ENCODE data around the gene CAPG. TPM values are rescaled to one million over a fixed set of nuclear protein-coding genes. Genes with fewer than 3 reads are reported as not detected.

Gene CAPG
- total RNA-seq, 2 experiments from 2014 or later: 263 to 279 TPM

- DNase-seq: no peak
- Mint-ChIP-seq H3K4me3 (peak overlapping the region; percentile 75), H3K36me3 (no peaks in the 10 kb centered on the region), H3K9me3 (no peaks in the 10 kb centered on the region), H3K27ac (peak overlapping the region; percentile 93), H3K4me1 (peaks cover 33% of the 10 kb centered on the region), H3K27me3 (no peaks in the 10 kb centered on the region)
- no peak for ATAC-seq (ENCODE audit: low read depth)
- POLR2A ChIA-PET: interaction anchor here (0.7 to 7.3 kb wide), 9 partner anchors 7 to 115 kb away, joined by 3 to 116 read pairs (median 5); partner anchors contain the start of genes MAT2A and SH2D6
Measured at GRCh38 chr2:85436836-85437487, 26.8 kb upstream of the CAPG start.

- no peak for ATAC-seq (ENCODE audit: low read depth)
- no peak for DNase-seq
- POLR2A ChIA-PET: interaction anchor here (1.4 to 7.3 kb wide), 3 partner anchors 15 to 103 kb away, joined by 3 to 116 read pairs (median 5); partner anchors contain the start of gene MAT2A
- H3K36me3 Mint-ChIP-seq: no peaks in the 10 kb centered on the region
- H3K4me3 Mint-ChIP-seq: no peak overlapping the region
- peaks cover 33% of the 10 kb centered on the region for H3K4me1 Mint-ChIP-seq
- H3K27me3 Mint-ChIP-seq: no peaks in the 10 kb centered on the region
- H3K9me3 Mint-ChIP-seq: no peaks in the 10 kb centered on the region
- H3K27ac Mint-ChIP-seq: peak overlapping the region; percentile 93
Measured at GRCh38 chr2:85435981-85436835, 26.0 kb upstream of the CAPG start.

DNA sequence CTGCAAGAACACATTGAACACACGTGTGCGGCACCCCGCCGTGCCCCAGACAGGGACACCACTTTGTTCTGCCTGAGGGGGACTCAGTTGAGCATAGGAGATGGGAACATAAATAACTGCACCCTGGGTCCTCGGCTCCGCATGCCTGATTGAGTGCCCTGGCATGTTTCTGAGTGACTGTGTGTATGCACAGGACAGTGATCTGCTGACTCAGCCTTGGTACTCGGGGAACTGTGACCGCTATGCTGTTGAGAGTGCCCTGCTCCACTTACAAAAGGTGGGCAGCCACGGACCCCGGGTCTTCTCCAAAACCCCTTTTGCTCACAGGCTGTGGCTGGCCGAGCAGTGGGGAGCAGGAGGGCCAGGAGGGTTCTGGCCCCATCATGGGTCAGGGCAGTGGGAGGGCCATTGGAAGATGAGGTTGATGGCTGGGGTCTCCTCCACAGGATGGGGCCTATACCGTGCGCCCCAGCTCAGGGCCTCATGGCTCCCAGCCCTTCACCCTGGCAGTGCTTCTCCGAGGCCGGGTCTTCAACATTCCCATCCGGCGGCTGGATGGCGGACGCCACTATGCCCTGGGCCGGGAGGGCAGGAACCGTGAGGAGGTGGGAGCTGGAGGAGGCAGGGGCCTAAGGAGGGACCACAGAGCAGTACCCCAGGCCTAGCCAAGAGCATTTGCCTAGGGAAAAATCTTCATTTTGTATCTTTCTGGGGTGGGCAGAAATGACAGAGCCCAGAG, 25.2 kb upstream of the CAPG start:
- Mint-ChIP-seq H3K9me3 (no peaks in the 10 kb centered on the region), H3K4me1 (peaks cover 28% of the 10 kb centered on the region), H3K27ac (no peak overlapping the region), H3K4me3 (no peak overlapping the region), H3K27me3 (no peaks in the 10 kb centered on the region), H3K36me3 (no peaks in the 10 kb centered on the region)
- ATAC-seq (ENCODE audit: low read depth): no peak
- DNase-seq: no peak
- POLR2A ChIA-PET: interaction anchor here (1.4 kb wide), 1 partner anchor 104 kb away, joined by 3 read pairs; the partner anchor contains the start of gene MAT2A

- Mint-ChIP-seq H3K27me3 (no peaks in the 10 kb centered on the region), H3K4me3 (no peak overlapping the region), H3K36me3 (no peaks in the 10 kb centered on the region), H3K4me1 (peaks cover 23% of the 10 kb centered on the region), H3K9me3 (no peaks in the 10 kb centered on the region), H3K27ac (no peak overlapping the region)
- no peak for DNase-seq
- POLR2A ChIA-PET: interaction anchor here (1.1 kb wide), 1 partner anchor 106 kb away, joined by 3 read pairs; no protein-coding TSS in a partner anchor
- ATAC-seq (ENCODE audit: low read depth): no peak
Measured at GRCh38 chr2:85434696-85435095, 24.5 kb upstream of the CAPG start.

DNA sequence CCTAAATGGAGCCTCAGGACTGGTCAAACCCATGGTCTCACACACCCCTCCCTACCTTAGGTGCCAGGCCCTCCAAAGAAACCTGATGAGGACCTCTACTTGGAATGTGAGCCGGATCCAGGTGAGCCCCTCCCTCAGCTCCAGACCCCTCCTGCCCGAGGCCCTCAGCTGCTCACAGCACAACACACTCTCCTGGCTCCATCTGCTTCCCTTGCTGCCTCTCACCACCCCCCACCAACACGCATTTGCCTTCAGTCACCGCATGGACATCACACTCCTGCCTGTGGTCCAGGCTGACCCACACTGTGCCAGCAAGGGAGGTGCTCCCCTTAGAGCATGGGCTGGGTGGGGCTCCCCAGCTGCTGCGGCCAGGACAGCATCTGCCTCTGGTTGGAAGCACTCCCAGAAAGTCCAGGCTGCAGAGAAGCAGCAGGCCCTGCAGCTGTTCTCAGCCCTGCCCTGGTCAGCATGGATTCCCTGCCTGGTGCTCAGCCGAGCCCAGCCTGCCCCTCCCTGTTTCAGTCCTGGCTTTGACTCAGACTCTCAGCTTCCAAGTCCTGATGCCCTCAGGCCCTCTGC, 23.4 kb upstream of the CAPG start:
- POLR2A ChIA-PET: interaction anchor here (1.1 kb wide), 1 partner anchor 107 kb away, joined by 3 read pairs; no protein-coding TSS in a partner anchor
- Mint-ChIP-seq H3K4me1 (peaks cover 16% of the 10 kb centered on the region), H3K36me3 (no peaks in the 10 kb centered on the region), H3K27ac (no peak overlapping the region), H3K27me3 (no peaks in the 10 kb centered on the region), H3K9me3 (no peaks in the 10 kb centered on the region), H3K4me3 (no peak overlapping the region)
- no peak for DNase-seq
- ATAC-seq (ENCODE audit: low read depth): no peak

DNA sequence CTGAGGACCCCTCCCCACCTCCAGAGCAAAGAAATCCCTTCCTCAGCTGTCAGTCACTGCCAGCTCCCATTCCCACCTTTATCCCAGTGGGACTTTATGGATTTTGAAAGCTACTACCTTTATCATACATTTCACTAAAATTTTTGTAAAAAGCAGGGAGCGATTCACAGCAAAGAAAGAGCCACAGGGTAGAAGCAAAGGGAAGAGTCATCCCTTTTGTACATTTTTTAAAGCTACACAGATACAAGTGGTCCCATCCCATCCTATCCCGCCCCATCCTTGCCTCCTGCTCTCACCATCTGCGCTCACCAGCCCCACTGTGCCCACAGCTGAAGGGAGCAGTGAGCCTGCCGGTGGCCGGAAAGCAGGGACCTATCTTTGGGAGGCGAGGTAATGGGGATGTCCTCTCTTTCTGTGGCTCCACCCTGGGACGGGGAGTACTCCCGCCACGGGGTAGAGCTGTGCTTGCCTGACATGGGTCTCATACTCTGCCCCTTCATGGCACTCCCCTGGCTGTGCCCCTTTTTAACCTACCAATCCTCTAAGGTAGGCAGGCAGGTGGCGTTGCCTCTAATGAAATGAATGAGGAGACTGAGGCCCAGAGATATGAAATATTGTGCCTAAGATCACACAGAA, 21.5 kb upstream of the CAPG start:
- H3K4me3 Mint-ChIP-seq: no peak overlapping the region
- POLR2A ChIA-PET: interaction anchor here (0.6 to 0.8 kb wide), 2 partner anchors 12 to 107 kb away, joined by 3 read pairs; partner anchors contain the start of gene MAT2A
- DNase-seq (no peak), ATAC-seq (ENCODE audit: low read depth) (no peak)
- no peaks in the 10 kb centered on the region for H3K9me3 Mint-ChIP-seq
- H3K27ac Mint-ChIP-seq: no peak overlapping the region
- H3K27me3 Mint-ChIP-seq: no peaks in the 10 kb centered on the region
- peaks cover 5% of the 10 kb centered on the region for H3K4me1 Mint-ChIP-seq
- no peaks in the 10 kb centered on the region for H3K36me3 Mint-ChIP-seq

DNA sequence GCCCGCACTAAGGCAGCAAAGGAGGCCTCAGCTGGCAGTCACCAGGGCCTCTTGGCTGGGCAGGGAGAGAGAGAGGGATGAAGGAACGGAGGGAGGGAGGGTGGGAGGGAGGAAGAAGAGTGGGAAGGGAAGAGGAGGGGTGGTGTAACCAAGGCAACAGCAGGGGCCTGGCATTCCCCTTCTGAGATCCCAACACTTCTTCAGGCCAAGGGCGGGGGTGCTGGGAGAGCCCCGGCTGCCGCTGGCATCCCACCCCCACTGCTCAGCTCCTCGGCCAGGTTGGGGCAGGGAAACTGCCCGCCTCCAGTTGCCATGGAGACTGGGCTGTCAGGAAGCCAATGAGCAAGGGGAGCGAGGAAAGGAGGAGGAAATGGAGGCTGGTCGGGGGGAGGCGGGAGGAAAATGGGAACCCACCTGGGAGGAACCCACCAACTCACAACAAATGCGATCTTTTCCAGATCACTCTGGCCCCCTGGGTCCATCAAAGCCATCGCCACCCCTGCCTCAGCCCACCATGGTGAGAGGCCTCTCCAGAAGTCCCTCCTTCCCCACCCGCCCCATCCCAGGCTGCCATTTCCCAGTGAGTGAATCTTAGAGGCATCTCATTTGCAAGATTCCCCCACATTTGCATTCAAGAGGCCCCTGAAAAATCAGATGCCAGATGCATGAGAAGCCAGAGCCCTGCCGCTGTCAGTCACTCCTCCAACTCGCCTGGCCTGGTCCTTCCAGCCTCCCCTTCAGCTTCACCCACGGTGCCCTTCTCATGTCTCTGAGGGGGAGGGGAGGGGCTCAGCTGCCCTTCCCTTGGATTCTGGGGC, 20.8 kb upstream of the CAPG start:
- Mint-ChIP-seq H3K9me3 (no peaks in the 10 kb centered on the region), H3K27me3 (no peaks in the 10 kb centered on the region), H3K4me3 (no peak overlapping the region), H3K4me1 (peaks cover 5% of the 10 kb centered on the region), H3K27ac (no peak overlapping the region), H3K36me3 (no peaks in the 10 kb centered on the region)
- POLR2A ChIA-PET: interaction anchor here (0.6 to 3.5 kb wide), 3 partner anchors 9 to 108 kb away, joined by 3 to 13 read pairs (median 3); partner anchors contain the start of gene MAT2A
- DNase-seq (no peak), ATAC-seq (ENCODE audit: low read depth) (no peak)

- Mint-ChIP-seq H3K4me1 (peaks cover 5% of the 10 kb centered on the region), H3K27me3 (no peaks in the 10 kb centered on the region), H3K9me3 (no peaks in the 10 kb centered on the region), H3K4me3 (no peak overlapping the region), H3K36me3 (no peaks in the 10 kb centered on the region), H3K27ac (peak overlapping the region; percentile 65)
- no peak for ATAC-seq (ENCODE audit: low read depth)
- POLR2A ChIA-PET: interaction anchor here (0.6 to 3.5 kb wide), 6 partner anchors 8 to 762 kb away, joined by 3 to 13 read pairs (median 4); partner anchors contain the start of gene MAT2A
- no peak for DNase-seq
Measured at GRCh38 chr2:85429924-85430289, 19.7 kb upstream of the CAPG start.

DNA sequence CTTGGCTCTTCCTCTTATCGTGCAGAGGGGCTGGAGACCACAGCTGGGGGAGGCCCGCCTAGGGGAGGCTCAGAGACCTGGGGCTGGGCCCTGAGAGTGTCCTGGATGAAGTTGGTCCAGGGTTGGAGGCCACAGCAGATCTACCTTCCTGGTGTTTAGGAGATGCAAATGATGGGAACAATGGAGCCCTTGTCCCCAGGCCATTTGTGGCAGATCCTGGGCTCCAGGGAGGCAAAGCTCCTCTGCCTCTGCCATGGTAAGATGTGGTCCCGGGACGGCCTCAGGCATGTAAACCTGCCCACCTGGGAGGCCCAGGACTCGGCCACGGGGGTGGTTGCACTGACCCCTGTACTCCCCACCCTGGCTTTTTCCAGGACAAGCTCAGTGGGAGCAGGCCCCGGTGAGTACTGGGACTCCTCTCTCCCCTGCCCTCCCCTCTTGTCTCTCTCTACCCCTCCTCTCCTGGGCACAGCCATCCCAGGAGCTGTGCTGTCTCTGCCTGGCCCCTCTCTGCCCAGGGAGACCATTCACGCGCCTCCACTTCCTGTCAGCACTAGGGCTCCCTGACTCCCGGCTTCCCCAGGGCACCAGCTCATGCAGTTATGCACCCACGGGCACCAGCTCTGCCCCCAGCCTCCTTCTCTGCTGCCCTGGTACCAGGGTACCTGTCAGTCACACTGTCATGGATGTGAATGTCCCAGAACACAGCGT, 19.2 kb upstream of the CAPG start:
- no peaks in the 10 kb centered on the region for H3K27me3 Mint-ChIP-seq
- no peaks in the 10 kb centered on the region for H3K36me3 Mint-ChIP-seq
- DNase-seq (no peak), ATAC-seq (ENCODE audit: low read depth) (no peak)
- no peak overlapping the region for H3K4me3 Mint-ChIP-seq
- POLR2A ChIA-PET: interaction anchor here (0.6 to 3.5 kb wide), 7 partner anchors 8 to 762 kb away, joined by 3 to 13 read pairs (median 4); partner anchors contain the start of gene MAT2A
- peak overlapping the region; percentile 65 for H3K27ac Mint-ChIP-seq
- no peaks in the 10 kb centered on the region for H3K9me3 Mint-ChIP-seq
- peaks cover 5% of the 10 kb centered on the region for H3K4me1 Mint-ChIP-seq

GRCh38 chr2:85428343-85428881, 18.2 kb upstream of the CAPG start:
- Mint-ChIP-seq H3K9me3 (no peaks in the 10 kb centered on the region), H3K4me1 (peaks cover 8% of the 10 kb centered on the region), H3K36me3 (no peaks in the 10 kb centered on the region), H3K27me3 (no peaks in the 10 kb centered on the region), H3K27ac (no peak overlapping the region), H3K4me3 (no peak overlapping the region)
- ATAC-seq (ENCODE audit: low read depth) (no peak), DNase-seq (no peak)
- POLR2A ChIA-PET: interaction anchor here (0.8 to 3.5 kb wide), 5 partner anchors 9 to 116 kb away, joined by 4 to 13 read pairs (median 4); partner anchors contain the start of gene MAT2A

- Mint-ChIP-seq H3K4me1 (peaks cover 8% of the 10 kb centered on the region), H3K27ac (no peak overlapping the region), H3K9me3 (no peaks in the 10 kb centered on the region), H3K36me3 (no peaks in the 10 kb centered on the region), H3K27me3 (no peaks in the 10 kb centered on the region), H3K4me3 (no peak overlapping the region)
- ATAC-seq (ENCODE audit: low read depth): no peak
- POLR2A ChIA-PET: interaction anchor here (0.5 to 3.5 kb wide), 4 partner anchors 10 to 112 kb away, joined by 3 to 13 read pairs (median 5); partner anchors contain the start of gene MAT2A
- no peak for DNase-seq
Measured at GRCh38 chr2:85427300-85427835, 17.2 kb upstream of the CAPG start.
